SK-N-SH treated with all-trans-retinoic acid at 6 μM for 48 hours (cell line): Measurements from ENCODE around the gene CAND2.

Experiments
- GLIS3 ChIP-seq: fragments of 250-450 bp; sonication (Bioruptor Pico); IDR thresholded peaks from 2 replicates; pipeline ENCODE4 v1.5.0; 2020; ENCODE audit warnings: mild to moderate bottlenecking, moderate library complexity
- SNAI2 ChIP-seq: fragments of 250-450 bp; sonication (Bioruptor Pico); IDR thresholded peaks from 2 replicates; pipeline ENCODE4 v1.5.0; 2020; ENCODE audit warnings: mild to moderate bottlenecking, moderate library complexity
- TCF4 ChIP-seq: fragments of 250-450 bp; sonication (Bioruptor Pico); IDR thresholded peaks from 2 replicates; pipeline ENCODE4 v1.8.0; 2021; ENCODE audit warnings: mild to moderate bottlenecking, moderate library complexity, borderline replicate concordance
- ZFP3 ChIP-seq: fragments of 250-450 bp; sonication (Bioruptor Pico); IDR thresholded peaks from 2 replicates; pipeline ENCODE4 v1.5.0; 2020; ENCODE audit warnings: mild to moderate bottlenecking, moderate library complexity
- ZFP30 ChIP-seq: fragments of 450-650 bp; formaldehyde crosslinking; IDR thresholded peaks from 2 replicates; pipeline ENCODE4 v1.5.0; 2022; ENCODE audit warnings: mild to moderate bottlenecking, moderate library complexity
- ZNF8 ChIP-seq: fragments of 450-650 bp; formaldehyde crosslinking; IDR thresholded peaks from 2 replicates; pipeline ENCODE4 v1.5.0; 2020; ENCODE audit warnings: mild to moderate bottlenecking, moderate library complexity
- TF ChIP-seq, protein P1 (sequence below): fragments of 250-450 bp; sonication (Bioruptor Pico); IDR thresholded peaks from 2 replicates; pipeline ENCODE4 v1.5.1; 2021; ENCODE audit warnings: mild to moderate bottlenecking, moderate library complexity
- TF ChIP-seq, protein P2 (sequence below): fragments of 250-450 bp; sonication (Bioruptor Pico); IDR thresholded peaks from 2 replicates; pipeline ENCODE4 v1.5.1; 2020; ENCODE audit warnings: low read depth, mild to moderate bottlenecking, moderate library complexity

GRCh38 chr3:12759097-12759679 lies 37.3 kb upstream of the CAND2 start, which contains the start of gene TMEM40:
- no peak for TF ChIP-seq ZFP3
- TF ChIP-seq SNAI2 = no peak
- TF ChIP-seq ZNF8 (CRISPR knock-in tag) = no peak
- TF ChIP-seq, protein P1, sequence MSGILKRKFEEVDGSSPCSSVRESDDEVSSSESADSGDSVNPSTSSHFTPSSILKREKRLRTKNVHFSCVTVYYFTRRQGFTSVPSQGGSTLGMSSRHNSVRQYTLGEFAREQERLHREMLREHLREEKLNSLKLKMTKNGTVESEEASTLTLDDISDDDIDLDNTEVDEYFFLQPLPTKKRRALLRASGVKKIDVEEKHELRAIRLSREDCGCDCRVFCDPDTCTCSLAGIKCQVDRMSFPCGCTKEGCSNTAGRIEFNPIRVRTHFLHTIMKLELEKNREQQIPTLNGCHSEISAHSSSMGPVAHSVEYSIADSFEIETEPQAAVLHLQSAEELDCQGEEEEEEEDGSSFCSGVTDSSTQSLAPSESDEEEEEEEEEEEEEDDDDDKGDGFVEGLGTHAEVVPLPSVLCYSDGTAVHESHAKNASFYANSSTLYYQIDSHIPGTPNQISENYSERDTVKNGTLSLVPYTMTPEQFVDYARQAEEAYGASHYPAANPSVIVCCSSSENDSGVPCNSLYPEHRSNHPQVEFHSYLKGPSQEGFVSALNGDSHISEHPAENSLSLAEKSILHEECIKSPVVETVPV (CRISPR knock-in tag) = no peak
- TF ChIP-seq, protein P2, sequence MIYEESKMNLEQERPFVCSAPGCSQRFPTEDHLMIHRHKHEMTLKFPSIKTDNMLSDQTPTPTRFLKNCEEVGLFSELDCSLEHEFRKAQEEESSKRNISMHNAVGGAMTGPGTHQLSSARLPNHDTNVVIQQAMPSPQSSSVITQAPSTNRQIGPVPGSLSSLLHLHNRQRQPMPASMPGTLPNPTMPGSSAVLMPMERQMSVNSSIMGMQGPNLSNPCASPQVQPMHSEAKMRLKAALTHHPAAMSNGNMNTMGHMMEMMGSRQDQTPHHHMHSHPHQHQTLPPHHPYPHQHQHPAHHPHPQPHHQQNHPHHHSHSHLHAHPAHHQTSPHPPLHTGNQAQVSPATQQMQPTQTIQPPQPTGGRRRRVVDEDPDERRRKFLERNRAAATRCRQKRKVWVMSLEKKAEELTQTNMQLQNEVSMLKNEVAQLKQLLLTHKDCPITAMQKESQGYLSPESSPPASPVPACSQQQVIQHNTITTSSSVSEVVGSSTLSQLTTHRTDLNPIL = no peak
- TF ChIP-seq ZFP30 = no peak
- no peak for TF ChIP-seq TCF4
- TF ChIP-seq GLIS3 = no peak
